Measurements from ENCODE around the gene MRC2. TPM values are rescaled to one million over a fixed set of nuclear protein-coding genes. Genes with fewer than 3 reads are reported as not detected.
"Not testable (repeated sequence)": the region's sequence is repeated elsewhere in the genome, so short reads cannot be mapped to it uniquely, and the experiment has no call there.

MRC2 gene
- polyA plus RNA-seq, 4 donors, result 62.6 to 104 (median 78.0) TPM

- DNase-seq (ENCODE audit: low read depth in 4 of 4, low spot score in 2 of 4), result not testable (repeated sequence)
Observed at GRCh38 chr17:62695093-62695738, 67.7 kb downstream of the MRC2 start.

- no peak for DNase-seq (ENCODE audit: low read depth in 4 of 4, low spot score in 2 of 4)
Observed at GRCh38 chr17:62696256-62696655, 68.8 kb downstream of the MRC2 start.

- DNase-seq (ENCODE audit: low read depth in 4 of 4, low spot score in 2 of 4), result no peak
Observed at GRCh38 chr17:62696726-62697490, 69.4 kb downstream of the MRC2 start.

GRCh38 chr17:62698459-62698858 is 71.0 kb downstream of the MRC2 start:
- not testable (repeated sequence) for DNase-seq (ENCODE audit: low read depth in 4 of 4, low spot score in 2 of 4)

GRCh38 chr17:62700964-62701705 is 73.7 kb downstream of the MRC2 start:
- DNase-seq (ENCODE audit: low read depth in 4 of 4, low spot score in 2 of 4), result no peak

- DNase-seq (ENCODE audit: low read depth in 4 of 4, low spot score in 2 of 4), result no peak
Observed at GRCh38 chr17:62701706-62702085, 74.2 kb downstream of the MRC2 start.

- no peak for DNase-seq (ENCODE audit: low read depth in 4 of 4, low spot score in 2 of 4)
Observed at GRCh38 chr17:62702746-62703260, 75.3 kb downstream of the MRC2 start.

- no peak for DNase-seq (ENCODE audit: low read depth in 4 of 4, low spot score in 2 of 4)
Observed at GRCh38 chr17:62703261-62703775, 75.8 kb downstream of the MRC2 start.

GRCh38 chr17:62703776-62704380 is 76.4 kb downstream of the MRC2 start:
- no peak for DNase-seq (ENCODE audit: low read depth in 4 of 4, low spot score in 2 of 4)

GRCh38 chr17:62704381-62704971 is 77.0 kb downstream of the MRC2 start:
- DNase-seq (ENCODE audit: low read depth in 4 of 4, low spot score in 2 of 4), result no peak

GRCh38 chr17:62705156-62705777 is 77.8 kb downstream of the MRC2 start:
- no peak for DNase-seq (ENCODE audit: low read depth in 4 of 4, low spot score in 2 of 4)

GRCh38 chr17:62705778-62706597 is 78.5 kb downstream of the MRC2 start:
- no peak for DNase-seq (ENCODE audit: low read depth in 4 of 4, low spot score in 2 of 4)

GRCh38 chr17:62706598-62707424 is 79.3 kb downstream of the MRC2 start:
- DNase-seq (ENCODE audit: low read depth in 4 of 4, low spot score in 2 of 4), result no peak

GRCh38 chr17:62707425-62707739 is 79.9 kb downstream of the MRC2 start:
- no peak for DNase-seq (ENCODE audit: low read depth in 4 of 4, low spot score in 2 of 4)

- no peak for DNase-seq (ENCODE audit: low read depth in 4 of 4, low spot score in 2 of 4)
Observed at GRCh38 chr17:62708587-62708986, 81.1 kb downstream of the MRC2 start.

- DNase-seq (ENCODE audit: low read depth in 4 of 4, low spot score in 2 of 4), result no peak
Observed at GRCh38 chr17:62712171-62712581, 84.7 kb downstream of the MRC2 start.

GRCh38 chr17:62713086-62713881 is 85.8 kb downstream of the MRC2 start:
- no peak for DNase-seq (ENCODE audit: low read depth in 4 of 4, low spot score in 2 of 4)

Data from left renal cortex interstitium (tissue), 4 donors.